IMR-90 (cell line): Measurements from ENCODE around the gene ZNF669. TPM values are rescaled to one million over a fixed set of nuclear protein-coding genes. Genes with fewer than 3 reads are reported as not detected.

Source experiments
- ATAC-seq: fragments of 200-7000 bp; cut with Tn5 transposase; 2 replicates; pipeline ENCODE4 v1.9.1; 2020; ENCODE audit warnings: low read depth, mild to moderate bottlenecking, moderate library complexity
- BruUV-seq: library from RNA; stranded (reverse); fragments of 400-500 nt; replicated peaks from 2 replicates; lab custom pipeline; 2021; lab: Mats Ljungman, UMichigan
- CTCF ChIA-PET: fragments of 300-600 bp; formaldehyde crosslinking; extraction: SDS; loops from one replicate; lab custom pipeline; 2021; ENCODE audit warnings: antibody characterized with exemption; lab: Yijun Ruan, JAX
- POLR2A ChIA-PET: fragments of 300-600 bp; sonication (Branson Sonifier 250); formaldehyde crosslinking; loops from one replicate; lab custom pipeline; 2022; ENCODE audit warnings: antibody characterized with exemption; ENCODE audit not compliant: unreplicated experiment; lab: Charles Lee
- DNase-seq: peaks from one replicate; pipeline ENCODE4 v3.0.0; 2013
- H2AFZ ChIP-seq: replicated peaks from 2 replicates; pipeline ENCODE3; 2013; ENCODE audit warnings: low read length, mild to moderate bottlenecking; ENCODE audit not compliant: poor library complexity
- H2AK5ac ChIP-seq: 2 replicates; pipeline ENCODE4 v1.6.1; 2013; ENCODE audit warnings: low read depth, low read length, inconsistent platforms
- H2AK9ac ChIP-seq: replicated peaks from 2 replicates; pipeline ENCODE3; 2013; ENCODE audit warnings: mild to moderate bottlenecking, low read depth, low read length, moderate library complexity; ENCODE audit not compliant: poor library complexity
- H2BK120ac ChIP-seq: 2 replicates; pipeline ENCODE4 v1.6.1; 2013; ENCODE audit warnings: low read depth, low read length, inconsistent platforms
- H2BK15ac ChIP-seq: 3 replicates; pipeline ENCODE4 v1.6.1; 2013; ENCODE audit warnings: low read depth, low read length, inconsistent platforms
- H2BK20ac ChIP-seq: 2 replicates; pipeline ENCODE4 v1.6.1; 2013; ENCODE audit warnings: low read depth, mild to moderate bottlenecking, inconsistent platforms, low read length, moderate library complexity
- H2BK5ac ChIP-seq: 2 replicates; pipeline ENCODE4 v1.6.1; 2013; ENCODE audit warnings: mild to moderate bottlenecking, low read depth, low read length, inconsistent platforms; ENCODE audit not compliant: poor library complexity, severe bottlenecking
- H3K14ac ChIP-seq: replicated peaks from 2 replicates; pipeline ENCODE4 v1.6.1; 2013; ENCODE audit warnings: low read depth, low read length, inconsistent platforms
- H3K18ac ChIP-seq: 2 replicates; pipeline ENCODE4 v1.6.1; 2013; ENCODE audit warnings: low read depth, low read length, control low read depth
- H3K23ac ChIP-seq: 2 replicates; pipeline ENCODE4 v1.6.1; 2013; ENCODE audit warnings: low read depth, low read length, inconsistent platforms
- H3K27ac ChIP-seq: 2 replicates; pipeline ENCODE4 v1.5.1; 2013; ENCODE audit warnings: mild to moderate bottlenecking, control low read depth, low read length; ENCODE audit not compliant: insufficient read depth
- H3K27me3 ChIP-seq: 2 replicates; pipeline ENCODE4 v1.6.1; 2013; ENCODE audit warnings: low read length; ENCODE audit not compliant: control insufficient read depth, insufficient read depth
- H3K36me3 ChIP-seq: 2 replicates; pipeline ENCODE4 v1.6.1; 2013; ENCODE audit warnings: low read length, mixed read lengths; ENCODE audit not compliant: control insufficient read depth, insufficient read depth
- H3K4ac ChIP-seq: 2 replicates; pipeline ENCODE4 v1.6.1; 2013; ENCODE audit warnings: low read depth, low read length, inconsistent platforms
- H3K4me1 ChIP-seq: 2 replicates; pipeline ENCODE4 v1.6.1; 2013; ENCODE audit warnings: low read length, mixed read lengths; ENCODE audit not compliant: control insufficient read depth, insufficient read depth
- H3K4me2 ChIP-seq: 2 replicates; pipeline ENCODE4 v1.6.1; 2013; ENCODE audit warnings: low read depth, mild to moderate bottlenecking, control low read depth, low read length, moderate library complexity
- H3K4me3 ChIP-seq: 2 replicates; pipeline ENCODE4 v1.5.1; 2013; ENCODE audit warnings: low read depth, mild to moderate bottlenecking, control low read depth, low read length, moderate library complexity; ENCODE audit not compliant: insufficient read depth
- H3K56ac ChIP-seq: 2 replicates; pipeline ENCODE4 v1.6.1; 2013; ENCODE audit warnings: low read length, inconsistent platforms; ENCODE audit not compliant: insufficient read depth; ENCODE audit errors: extremely low read depth
- H3K79me1 ChIP-seq, 2 experiments: 2 replicates each; pipeline ENCODE4 v1.6.1; 2013; ENCODE audit warnings: low read length in 2 of 2, inconsistent platforms in 1 of 2, low read depth in 1 of 2
- H3K9ac ChIP-seq: 2 replicates; pipeline ENCODE4 v1.6.1; 2013; ENCODE audit warnings: low read depth, low read length, control low read depth
- H3K9me1 ChIP-seq: 2 replicates; pipeline ENCODE4 v1.6.1; 2013; ENCODE audit warnings: low read length, inconsistent platforms; ENCODE audit not compliant: insufficient read depth
- H3K9me3 ChIP-seq: 2 replicates; pipeline ENCODE4 v1.6.1; 2013; ENCODE audit warnings: low read length; ENCODE audit not compliant: control insufficient read depth, insufficient read depth
- H4K20me1 ChIP-seq: 2 replicates; pipeline ENCODE4 v1.6.1; 2013; ENCODE audit warnings: low read length, inconsistent platforms; ENCODE audit not compliant: insufficient read depth
- H4K5ac ChIP-seq: 2 replicates; pipeline ENCODE4 v1.6.1; 2013; ENCODE audit warnings: mild to moderate bottlenecking, low read depth, low read length, control low read depth
- H4K8ac ChIP-seq, 2 experiments: 2 replicates each; pipeline ENCODE4 v1.6.1; 2013; ENCODE audit warnings: low read depth in 2 of 2, low read length in 2 of 2, control low read depth in 1 of 2, inconsistent platforms in 1 of 2
- H4K91ac ChIP-seq: 2 replicates; pipeline ENCODE4 v1.6.1; 2013; ENCODE audit warnings: low read depth, low read length, inconsistent platforms; ENCODE audit not compliant: insufficient read depth
- CEBPB ChIP-seq: IDR thresholded peaks from 2 replicates; pipeline ENCODE4 v1.6.1; 2012; ENCODE audit warnings: low read depth, low read length, improper control_type of control experiment
- CTCF ChIP-seq: conservative IDR thresholded peaks from 2 replicates; pipeline ENCODE4 v1.5.1; 2012; ENCODE audit warnings: mild to moderate bottlenecking, low read depth, low read length, improper control_type of control experiment
- ELK1 ChIP-seq: fragments of 150-350 bp; IDR thresholded peaks from 2 replicates; pipeline ENCODE4 v1.6.1; 2016; ENCODE audit warnings: low read depth, mild to moderate bottlenecking, low read length, moderate library complexity, borderline replicate concordance
- FOS ChIP-seq: fragments of 150-350 bp; IDR thresholded peaks from 2 replicates; pipeline ENCODE4 v1.6.1; 2016; ENCODE audit warnings: low read depth, low read length
- MAFK ChIP-seq: IDR thresholded peaks from 2 replicates; pipeline ENCODE4 v1.6.1; 2012; ENCODE audit warnings: low read depth, low read length, improper control_type of control experiment
- MAZ ChIP-seq: IDR thresholded peaks from 2 replicates; pipeline ENCODE4 v1.6.1; 2012; ENCODE audit warnings: low read depth, mild to moderate bottlenecking, low read length, improper control_type of control experiment, moderate library complexity, borderline replicate concordance
- MXI1 ChIP-seq: IDR thresholded peaks from 2 replicates; pipeline ENCODE4 v1.6.1; 2012; ENCODE audit warnings: low read depth, mild to moderate bottlenecking, low read length, moderate library complexity, borderline replicate concordance
- NFE2L2 ChIP-seq: fragments of 150-350 bp; IDR thresholded peaks from 2 replicates; pipeline ENCODE4 v1.6.1; 2016; ENCODE audit warnings: low read depth, mild to moderate bottlenecking, low read length
- POLR2A ChIP-seq: IDR thresholded peaks from 2 replicates; pipeline ENCODE4 v1.6.1; 2012; ENCODE audit warnings: mild to moderate bottlenecking, low read depth, low read length
- RAD21 ChIP-seq: IDR thresholded peaks from 2 replicates; pipeline ENCODE4 v1.6.1; 2012; ENCODE audit warnings: low read length, improper control_type of control experiment
- RCOR1 ChIP-seq: IDR thresholded peaks from 2 replicates; pipeline ENCODE4 v1.6.1; 2012; ENCODE audit warnings: mild to moderate bottlenecking, low read length, improper control_type of control experiment; ENCODE audit not compliant: insufficient replicate concordance
- RFX5 ChIP-seq: IDR thresholded peaks from 2 replicates; pipeline ENCODE4 v1.8.0; 2012; ENCODE audit warnings: low read depth, mild to moderate bottlenecking, low read length, moderate library complexity
- SMC3 ChIP-seq: fragments of 150-350 bp; IDR thresholded peaks from 2 replicates; pipeline ENCODE4 v1.6.1; 2016; ENCODE audit warnings: low read depth, mild to moderate bottlenecking, antibody characterized with exemption, low read length, moderate library complexity
- USF2 ChIP-seq: fragments of 150-350 bp; IDR thresholded peaks from 2 replicates; pipeline ENCODE4 v1.6.1; 2017; ENCODE audit warnings: mild to moderate bottlenecking, antibody characterized with exemption, low read length, low read depth
- WGBS, 2 experiments: methylation state at CpG; one replicate each; pipeline versions ENCODE4 v1.1.5 to v1.1.7; 2013; ENCODE audit warnings: missing lambda C conversion rate in 2 of 2; ENCODE audit not compliant: insufficient read length in 1 of 2; ENCODE audit errors: extremely low coverage in 2 of 2; 5-methylcytosine and 5-hydroxymethylcytosine counted together
- dilution Hi-C: fragments of 300-500 bp; cut with HindIII; formaldehyde crosslinking; loops from one replicate; pipeline ENCODE4 v1.14.3; 2018; ENCODE audit warnings: low sequenced_read_pairs; ENCODE audit not compliant: unreplicated experiment
- in situ Hi-C: fragments of 300-500 bp; cut with MboI; formaldehyde crosslinking; loops from 3 replicates; pipeline ENCODE4 v1.14.3; 2019; ENCODE audit warnings: low sequenced_read_pairs, inconsistent platforms, mixed read lengths
- intact Hi-C: fragments of 100-400 bp; cut with micrococcal nuclease; formaldehyde crosslinking; loops from 2 replicates; pipeline ENCODE4 v1.10.0; 2022
- polyA plus RNA-seq, 3 experiments: library from polyadenylated mRNA; depleted of rRNA; stranded (reverse); fragments of >200 nt; gene quantifications; 2 replicates each; pipeline ENCODE4 v1.2.3, GENCODE V29; 2012; ENCODE audit warnings: low replicate concordance in 1 of 3
- total RNA-seq: library from RNA; depleted of rRNA; stranded (reverse); fragments of >200 nt; gene quantifications from 2 replicates; pipeline ENCODE4 v1.2.3, GENCODE V29; 2012

ZNF669 gene
- total and polyA plus RNA-seq, 2 of the 4 experiments (the other 2 are of a cell fraction), result 3.8 to 10.8 TPM

GRCh38 chr1:247079141-247079874 is 24.8 kb downstream of the ZNF669 start:
- Histone ChIP-seq H2BK15ac (no peak overlapping the region), H3K56ac (no peak overlapping the region), H3K14ac (no peak overlapping the region), H3K18ac (no peak overlapping the region), H3K27ac (no peak overlapping the region), H2AK5ac (no peak overlapping the region), H2AFZ (peak overlapping the region; percentile 98), H4K8ac (peak overlapping the region in 1 of 2 experiments; percentile 23; a peak in 1 of 4 replicates), H4K20me1 (no peaks in the 10 kb centered on the region), H3K27me3 (no peaks in the 10 kb centered on the region), H2AK9ac (no peak overlapping the region), H3K23ac (no peak overlapping the region), H3K4ac (no peak overlapping the region), H3K9me3 (no peaks in the 10 kb centered on the region), H3K9ac (no peak overlapping the region), H3K4me2 (no peak overlapping the region), H3K9me1 (no peaks in the 10 kb centered on the region), H4K91ac (no peak overlapping the region), H2BK120ac (no peak overlapping the region), H3K79me1 (peaks cover 20 to 23% of the 10 kb centered on the region in 2 experiments; a peak in 3 of 4 replicates), H4K5ac (no peak overlapping the region), H2BK20ac (no peak overlapping the region), H3K36me3 (no peaks in the 10 kb centered on the region; the same call in 1 of the 2 replicates), H3K4me1 (peaks cover 4% of the 10 kb centered on the region; the same call in 1 of the 2 replicates), H2BK5ac (no peak overlapping the region), H3K4me3 (no peak overlapping the region)
- ChIA-PET CTCF (interaction anchor here (0.7 kb wide), 2 partner anchors 103 to 1653 kb away, joined by 3 to 6 read pairs; no protein-coding TSS in a partner anchor), POLR2A (no interaction called here)
- 80% methylated on average over 5 of the region's 23 CpGs; no CpG with 5 or more reads in 1 of the 2 experiments for WGBS, 2 experiments
- no peak for DNase-seq
- intact Hi-C loops, result no loop called here
- no peak for ATAC-seq
- dilution Hi-C loops, result no loop called here
- in situ Hi-C loops, result no loop called here
- TF ChIP-seq ELK1, result no peak
- TF ChIP-seq NFE2L2, result no peak
- no peak for TF ChIP-seq MXI1
- TF ChIP-seq MAZ, result no peak
- TF ChIP-seq SMC3, result no peak
- TF ChIP-seq RFX5, result no peak
- TF ChIP-seq CTCF, result no peak
- no peak for TF ChIP-seq RAD21
- TF ChIP-seq RCOR1, result no peak
- no peak for TF ChIP-seq CEBPB
- no peak for TF ChIP-seq POLR2A
- no peak for TF ChIP-seq FOS
- no peak for TF ChIP-seq MAFK
- TF ChIP-seq USF2, result no peak
- no TSS peak for BruUV-seq
